OCI-LY1 (cell line): ENCODE data around the gene ETV5.

Experiments
- EZH2 ChIP-seq: fragments of 200-600 bp; sonication (generic), shearing (Covaris generic); IDR thresholded peaks from 2 replicates; pipeline ENCODE4 v1.8.0; 2017; ENCODE audit warnings: borderline replicate concordance, mixed run types, mild to moderate bottlenecking, antibody characterized with exemption, low read length, moderate library complexity, mixed read lengths
- TF ChIP-seq, protein P1 (sequence below): fragments of 200-600 bp; sonication (generic), shearing (Covaris generic); IDR thresholded peaks from 2 replicates; pipeline ENCODE4 v1.5.1; 2017; ENCODE audit warnings: mild to moderate bottlenecking, antibody characterized with exemption, low read length, moderate library complexity, mixed read lengths

DNA sequence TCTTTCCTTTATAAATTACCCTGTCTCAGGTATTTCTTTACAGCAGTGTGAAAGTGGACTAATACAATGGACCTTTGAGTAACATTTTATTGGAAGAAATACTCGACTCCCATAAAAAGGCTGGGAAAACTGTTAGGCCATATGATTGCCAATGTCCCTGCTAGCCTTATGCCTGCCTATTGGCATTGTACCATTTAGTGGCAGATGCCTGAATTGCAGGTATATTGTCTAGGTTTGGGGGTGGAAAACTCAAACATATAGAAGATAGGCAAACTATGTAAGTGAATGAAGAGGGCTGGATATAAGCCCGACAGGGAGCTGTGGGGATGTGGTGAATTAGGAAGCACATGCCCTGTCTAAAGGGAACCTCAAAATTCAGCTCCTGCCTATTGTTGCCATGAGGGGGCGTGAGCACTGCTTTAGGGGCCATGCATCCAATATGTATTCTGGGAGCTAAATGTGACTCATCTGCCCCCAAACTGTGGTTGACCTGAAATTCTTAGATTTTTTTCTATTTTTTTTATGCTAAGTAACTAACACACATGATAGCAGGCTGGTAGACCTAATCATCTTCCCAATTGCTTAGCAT lies 105.9 kb downstream of the ETV5 start:
- TF ChIP-seq EZH2, result no peak
- TF ChIP-seq, protein P1, sequence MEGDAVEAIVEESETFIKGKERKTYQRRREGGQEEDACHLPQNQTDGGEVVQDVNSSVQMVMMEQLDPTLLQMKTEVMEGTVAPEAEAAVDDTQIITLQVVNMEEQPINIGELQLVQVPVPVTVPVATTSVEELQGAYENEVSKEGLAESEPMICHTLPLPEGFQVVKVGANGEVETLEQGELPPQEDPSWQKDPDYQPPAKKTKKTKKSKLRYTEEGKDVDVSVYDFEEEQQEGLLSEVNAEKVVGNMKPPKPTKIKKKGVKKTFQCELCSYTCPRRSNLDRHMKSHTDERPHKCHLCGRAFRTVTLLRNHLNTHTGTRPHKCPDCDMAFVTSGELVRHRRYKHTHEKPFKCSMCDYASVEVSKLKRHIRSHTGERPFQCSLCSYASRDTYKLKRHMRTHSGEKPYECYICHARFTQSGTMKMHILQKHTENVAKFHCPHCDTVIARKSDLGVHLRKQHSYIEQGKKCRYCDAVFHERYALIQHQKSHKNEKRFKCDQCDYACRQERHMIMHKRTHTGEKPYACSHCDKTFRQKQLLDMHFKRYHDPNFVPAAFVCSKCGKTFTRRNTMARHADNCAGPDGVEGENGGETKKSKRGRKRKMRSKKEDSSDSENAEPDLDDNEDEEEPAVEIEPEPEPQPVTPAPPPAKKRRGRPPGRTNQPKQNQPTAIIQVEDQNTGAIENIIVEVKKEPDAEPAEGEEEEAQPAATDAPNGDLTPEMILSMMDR, result peak; percentile 50
